OCI-LY1 (cell line): ENCODE measurements around the gene TNP1.

ENCODE experiments used
- CTCF ChIP-seq: fragments of 200-600 bp; sonication (generic), shearing (Covaris generic); IDR thresholded peaks from 2 replicates; pipeline ENCODE4 v1.5.1; 2017; ENCODE audit warnings: mild to moderate bottlenecking, antibody characterized with exemption, low read length, moderate library complexity, mixed read lengths
- EZH2 ChIP-seq: fragments of 200-600 bp; sonication (generic), shearing (Covaris generic); IDR thresholded peaks from 2 replicates; pipeline ENCODE4 v1.8.0; 2017; ENCODE audit warnings: borderline replicate concordance, mixed run types, mild to moderate bottlenecking, antibody characterized with exemption, low read length, moderate library complexity, mixed read lengths

GRCh38 chr2:216842636-216843035, 17.2 kb downstream of the TNP1 start:
- TF ChIP-seq CTCF = no peak
- TF ChIP-seq EZH2 = no peak
